ENCODE measurements around the gene LAPTM5.

LAPTM5 gene

DNA sequence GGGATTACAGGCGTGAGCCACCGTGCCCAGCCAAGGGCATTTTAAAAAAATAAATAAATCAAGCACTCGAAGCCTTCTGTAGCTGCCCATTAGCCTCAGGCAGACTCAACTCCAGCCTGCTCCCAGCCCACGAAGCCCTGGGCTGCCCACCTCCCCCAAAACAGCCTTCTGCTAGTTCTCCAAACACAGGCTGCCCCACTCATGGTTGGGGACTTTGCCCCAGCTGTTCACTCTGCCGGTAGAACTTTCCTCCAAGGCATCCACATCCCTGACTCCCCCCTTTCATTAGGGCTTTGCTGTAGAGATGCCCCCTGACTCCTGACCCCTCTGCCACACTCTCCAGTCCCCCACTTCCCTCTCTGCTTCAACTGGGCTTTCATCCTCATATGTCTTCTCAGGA lies 29.7 kb upstream of the LAPTM5 start:
- in situ Hi-C loops (cut with HindIII; ENCODE audit: low sequenced_read_pairs) = no loop called here

DNA sequence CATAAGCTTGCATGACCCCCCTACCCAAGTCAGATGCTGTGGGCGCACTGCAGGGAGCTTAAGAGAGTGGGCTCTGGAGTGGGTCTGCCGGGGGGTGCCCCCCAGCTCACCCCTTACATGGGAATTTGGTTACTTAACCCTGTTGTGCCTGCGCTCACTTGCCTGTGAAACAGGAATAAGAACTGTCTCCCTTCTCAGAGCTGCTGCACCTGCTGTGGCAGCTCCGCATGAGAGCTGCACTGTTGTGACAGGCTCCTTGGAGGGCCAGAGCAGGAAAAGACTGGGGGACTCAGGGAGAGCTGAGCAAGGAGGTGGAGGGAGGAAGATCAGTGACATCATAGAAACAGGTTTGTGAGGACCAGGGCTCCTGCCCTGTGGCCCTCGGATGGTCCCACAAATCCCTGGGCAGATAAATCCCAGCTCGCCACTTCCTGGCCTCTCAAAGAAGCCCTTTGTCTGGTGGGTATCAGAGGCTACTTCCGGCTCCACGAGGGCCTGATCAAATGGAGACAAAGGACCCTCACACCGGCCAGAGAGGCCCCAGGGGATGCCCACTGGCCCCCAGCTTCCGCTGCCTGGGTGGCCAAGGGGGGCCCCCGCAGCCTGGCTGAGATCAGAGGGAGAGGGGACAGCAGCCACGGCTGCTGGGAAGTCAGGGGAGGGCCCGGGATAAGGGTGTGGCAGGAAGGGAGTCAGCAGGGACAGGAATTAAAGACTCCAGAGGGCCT lies 28.9 kb upstream of the LAPTM5 start:
- in situ Hi-C loops (cut with HindIII; ENCODE audit: low sequenced_read_pairs) = no loop called here

DNA sequence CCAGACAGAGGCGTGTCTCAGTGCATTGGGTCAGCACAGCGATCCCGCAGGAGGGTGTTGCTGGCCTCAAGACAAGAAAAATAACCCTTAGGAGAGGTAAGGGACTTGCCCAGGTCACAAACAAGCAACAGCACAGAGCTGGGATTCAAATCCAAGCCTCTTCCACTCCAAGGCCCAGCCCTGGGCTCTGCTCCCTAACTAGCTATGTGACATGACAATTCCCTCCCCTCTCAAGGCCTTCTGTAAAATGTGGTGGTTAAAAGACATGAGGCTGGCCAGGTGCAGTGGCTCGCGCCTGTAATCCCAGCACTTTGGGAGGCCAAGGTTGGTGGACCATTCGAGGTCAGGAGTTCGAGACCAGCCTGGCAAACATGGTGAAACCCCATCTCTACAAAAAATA lies 28.1 kb upstream of the LAPTM5 start:
- in situ Hi-C loops (cut with HindIII; ENCODE audit: low sequenced_read_pairs) = no loop called here

DNA sequence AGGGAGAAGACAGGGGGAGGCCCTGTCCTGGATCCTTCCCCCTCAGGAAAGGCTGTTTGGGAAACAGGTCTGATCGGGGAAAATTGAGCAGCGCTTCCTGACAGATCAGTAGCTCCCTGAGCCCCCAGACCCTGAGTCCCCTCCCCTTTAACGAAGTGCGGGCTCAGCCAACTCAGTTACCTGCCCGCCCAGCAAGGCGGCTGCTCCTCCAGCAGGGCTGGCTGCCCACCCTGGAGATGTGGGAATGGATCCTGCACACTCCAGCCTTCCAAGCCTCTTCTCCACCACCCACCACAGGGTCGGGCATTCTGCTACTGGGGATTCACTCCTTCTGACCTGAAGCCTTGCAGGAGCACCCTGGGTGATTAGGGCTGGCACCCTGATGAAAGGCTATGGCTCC lies 27.6 kb upstream of the LAPTM5 start:
- in situ Hi-C loops (cut with HindIII; ENCODE audit: low sequenced_read_pairs) = no loop called here

GRCh38 chr1:30783256-30783915 lies 25.8 kb upstream of the LAPTM5 start:
- in situ Hi-C loops (cut with HindIII; ENCODE audit: low sequenced_read_pairs) = no loop called here

DNA sequence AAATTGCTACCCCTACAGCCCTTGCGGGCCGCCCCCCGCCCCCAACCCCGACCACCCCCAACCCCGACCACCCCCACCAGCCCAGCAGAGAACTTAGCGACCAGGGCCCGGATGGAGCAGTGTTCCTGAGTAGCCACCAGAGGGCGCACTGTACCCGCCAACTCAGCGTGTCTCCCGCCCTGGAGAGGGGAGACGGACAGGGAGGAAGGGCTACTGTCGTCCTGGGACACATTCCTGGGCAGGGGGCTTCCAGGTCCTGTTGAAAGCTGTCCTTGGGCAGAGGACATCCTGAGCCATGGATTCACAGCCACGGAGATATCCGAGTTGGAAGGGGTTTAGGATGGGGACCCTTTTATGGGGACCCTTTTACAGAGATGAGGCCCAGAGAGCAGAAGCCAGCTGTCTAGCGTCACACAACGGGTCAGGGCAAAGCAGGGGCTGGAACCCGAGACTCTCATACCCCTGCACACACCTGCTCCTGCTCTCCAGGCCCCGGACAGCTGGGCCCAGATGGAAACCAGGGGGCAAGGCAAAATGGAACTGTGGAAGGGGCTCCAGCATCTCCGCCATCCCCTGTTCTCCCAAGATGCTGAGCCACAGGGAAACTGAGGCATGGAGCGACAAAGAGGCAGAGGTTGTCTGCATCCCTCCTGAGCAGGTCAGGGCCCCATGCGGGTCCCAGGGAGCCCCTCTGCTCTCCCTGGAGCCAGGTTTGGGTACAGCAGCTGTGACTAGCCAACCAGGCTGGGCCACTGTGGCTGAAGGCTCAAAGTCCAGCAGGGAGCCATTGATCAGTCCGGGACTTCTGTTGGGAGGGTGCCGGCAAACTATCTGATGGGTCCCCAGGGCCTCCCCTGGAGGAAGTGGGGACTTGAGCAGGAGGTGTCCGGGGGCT lies 25.0 kb upstream of the LAPTM5 start:
- in situ Hi-C loops (cut with HindIII; ENCODE audit: low sequenced_read_pairs) = no loop called here

DNA sequence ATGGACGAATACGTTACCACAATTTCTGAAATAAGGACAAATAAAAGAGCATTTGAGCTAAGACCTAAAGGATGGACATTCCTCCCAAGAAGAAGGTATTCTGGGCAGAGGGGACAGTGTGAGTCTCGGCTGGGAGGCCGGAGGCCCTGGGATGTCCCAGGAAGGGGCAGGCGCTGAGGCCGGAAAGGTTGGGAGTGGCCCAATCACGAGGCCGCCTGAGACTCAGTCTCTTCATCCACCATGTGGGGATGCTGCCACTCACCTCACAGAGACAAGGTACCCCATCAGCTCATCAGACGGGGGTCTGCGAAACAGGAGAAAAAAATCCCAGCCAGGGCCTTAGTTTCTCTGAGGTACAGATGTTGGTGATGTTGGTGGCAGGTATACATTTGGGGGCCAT lies 24.3 kb upstream of the LAPTM5 start:
- in situ Hi-C loops (cut with HindIII; ENCODE audit: low sequenced_read_pairs) = no loop called here

DNA sequence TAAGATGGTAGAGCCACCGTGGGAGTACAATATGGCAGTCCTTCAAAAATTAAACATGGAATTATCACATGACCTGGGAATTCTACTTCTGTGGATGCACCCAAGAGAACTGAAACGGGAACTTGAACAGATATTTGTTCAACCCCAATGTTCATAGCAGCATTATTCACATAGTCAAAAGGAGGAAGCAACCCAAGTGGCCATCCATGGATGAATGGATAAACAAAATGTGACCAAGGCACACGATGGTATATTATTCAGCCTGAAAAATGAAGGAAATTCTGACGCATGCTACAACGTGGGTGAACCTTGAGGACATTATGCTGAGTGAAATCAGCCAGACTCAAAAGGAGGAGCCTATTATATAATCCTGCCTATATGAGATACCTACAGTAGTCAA lies 22.8 kb upstream of the LAPTM5 start:
- in situ Hi-C loops (cut with HindIII; ENCODE audit: low sequenced_read_pairs) = no loop called here

- in situ Hi-C loops (cut with HindIII; ENCODE audit: low sequenced_read_pairs) = no loop called here
These were observed 21.9 kb upstream of the LAPTM5 start for GRCh38 chr1:30779294-30780071.

- in situ Hi-C loops (cut with HindIII; ENCODE audit: low sequenced_read_pairs) = no loop called here
These were observed 21.4 kb upstream of the LAPTM5 start for GRCh38 chr1:30778979-30779293.

DNA sequence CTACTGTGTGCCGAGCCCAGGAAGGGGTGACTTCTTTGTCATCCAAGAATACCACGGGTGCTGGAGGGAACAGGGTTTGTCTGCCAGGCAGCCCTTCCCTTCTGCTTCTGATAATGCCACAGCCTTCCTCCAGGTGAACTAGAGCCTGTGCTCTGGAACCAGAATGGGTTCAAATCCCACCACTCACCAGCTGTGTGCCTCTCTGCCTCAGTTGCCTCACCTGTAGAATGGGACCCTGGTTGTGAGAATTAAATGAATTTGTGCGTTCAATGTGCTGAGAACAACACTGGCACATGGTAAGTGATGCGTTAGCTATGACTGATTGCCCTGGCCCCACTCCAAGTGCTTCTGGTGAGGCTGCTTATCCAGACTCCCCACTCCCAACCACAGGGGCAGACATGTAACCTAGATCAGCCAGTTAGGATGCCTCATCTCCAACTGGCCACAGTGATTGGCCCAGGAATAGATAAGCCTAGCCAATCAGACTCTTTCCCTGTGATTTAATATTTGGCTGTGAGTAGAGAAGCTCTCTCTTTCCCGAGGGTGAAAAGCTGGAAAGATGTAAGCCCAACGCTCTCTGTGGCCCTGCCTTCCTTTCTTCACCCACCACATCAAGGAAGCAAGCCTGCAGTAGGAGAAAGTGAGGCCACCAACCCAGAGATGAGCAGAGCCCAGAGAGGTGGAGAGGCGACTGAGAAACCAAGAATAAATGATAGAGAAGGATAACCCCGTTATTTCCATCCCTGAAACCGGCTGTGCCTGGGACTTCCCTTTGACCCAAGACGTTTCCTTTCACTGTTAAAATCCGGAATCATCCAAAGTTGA lies 20.8 kb upstream of the LAPTM5 start:
- in situ Hi-C loops (cut with HindIII; ENCODE audit: low sequenced_read_pairs) = no loop called here

- in situ Hi-C loops (cut with HindIII; ENCODE audit: low sequenced_read_pairs) = no loop called here
These were observed 20.3 kb upstream of the LAPTM5 start for GRCh38 chr1:30777904-30778153.

DNA sequence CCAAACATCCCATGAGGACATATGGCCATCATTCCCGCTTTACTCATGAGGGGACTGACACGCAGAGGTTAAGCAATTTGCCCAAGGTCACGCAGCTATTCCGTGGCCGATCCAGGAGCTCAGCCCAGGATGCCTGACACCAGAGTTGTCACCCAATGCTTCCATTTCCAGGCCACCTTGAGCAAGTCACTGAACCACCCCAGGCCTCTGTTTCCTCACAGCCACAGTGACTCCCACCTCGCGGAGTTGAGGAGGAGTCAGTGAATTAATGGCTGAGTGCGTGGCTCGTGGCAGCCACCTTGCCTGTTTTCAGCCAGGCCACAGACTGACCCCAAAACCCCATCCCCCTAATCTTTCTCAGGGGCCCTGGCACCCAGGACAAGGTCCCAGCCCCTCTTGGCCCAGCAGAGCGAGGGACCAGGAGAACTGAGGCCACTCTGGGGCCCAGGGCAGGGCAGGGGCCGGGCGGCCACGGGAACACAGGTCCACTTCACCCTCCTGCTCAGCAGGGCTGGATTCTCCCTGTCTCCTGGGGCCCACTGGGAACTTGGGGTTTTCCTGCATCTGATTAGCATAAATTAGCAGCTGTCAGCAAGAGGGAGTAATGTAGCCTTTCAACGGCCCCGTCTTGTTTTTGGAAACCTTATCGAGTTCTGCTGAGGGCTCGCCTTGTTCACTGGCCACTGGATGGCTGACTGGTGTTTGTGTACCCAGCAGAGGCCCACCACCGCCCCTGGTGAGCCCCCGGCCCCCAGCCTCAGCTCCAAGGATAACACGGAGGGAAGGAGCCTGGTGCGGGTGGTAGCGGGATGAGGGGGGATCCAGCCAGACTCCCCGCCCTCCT lies 19.7 kb upstream of the LAPTM5 start:
- in situ Hi-C loops (cut with HindIII; ENCODE audit: low sequenced_read_pairs) = no loop called here

DNA sequence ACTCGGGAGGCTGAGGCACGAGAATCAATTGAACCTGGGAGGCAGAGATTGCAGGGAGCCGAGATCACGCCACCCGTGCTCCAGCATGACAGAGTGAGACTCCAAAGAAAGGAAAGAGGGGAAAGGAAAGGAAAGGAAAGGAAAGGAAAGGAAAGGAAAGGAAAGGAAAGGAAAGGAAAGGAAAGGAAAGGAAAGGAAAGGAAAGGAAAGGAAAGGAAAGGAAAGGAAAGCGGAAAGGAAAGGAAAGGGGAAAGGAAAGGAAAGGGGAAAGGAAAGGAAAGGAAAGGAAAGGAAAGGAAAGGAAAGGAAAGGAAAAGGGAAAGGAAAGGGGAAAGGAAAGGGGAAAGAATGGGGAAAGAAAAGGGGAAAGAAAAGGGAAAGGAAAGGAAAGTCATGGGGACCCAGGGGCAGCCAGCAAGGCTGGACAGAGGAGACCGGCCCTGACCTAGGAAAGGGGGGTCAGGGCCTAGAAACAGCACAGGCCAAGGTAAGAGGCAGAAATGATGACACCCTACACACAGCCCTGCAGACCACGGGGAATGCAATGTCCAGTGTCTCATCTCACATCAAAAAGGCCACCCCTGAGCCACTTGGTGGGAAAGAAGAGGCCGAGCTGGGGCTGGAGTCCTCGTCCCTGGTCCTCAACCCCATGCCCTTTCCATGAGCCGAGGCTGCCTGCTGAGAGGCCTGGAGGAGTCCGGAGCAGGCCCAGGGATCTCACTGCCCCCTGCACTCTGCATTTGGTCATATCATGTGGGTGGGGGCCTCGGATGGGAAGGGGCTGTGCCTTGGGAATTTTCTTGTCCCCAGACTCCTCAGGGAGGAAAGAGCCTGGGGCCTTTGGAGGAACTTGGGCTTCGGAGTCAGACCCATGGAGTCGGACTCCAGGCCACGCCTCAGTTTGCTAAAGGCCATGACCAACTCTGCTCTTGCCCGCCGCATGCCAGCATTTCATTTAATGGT lies 18.8 kb upstream of the LAPTM5 start:
- in situ Hi-C loops (cut with HindIII; ENCODE audit: low sequenced_read_pairs) = no loop called here

DNA sequence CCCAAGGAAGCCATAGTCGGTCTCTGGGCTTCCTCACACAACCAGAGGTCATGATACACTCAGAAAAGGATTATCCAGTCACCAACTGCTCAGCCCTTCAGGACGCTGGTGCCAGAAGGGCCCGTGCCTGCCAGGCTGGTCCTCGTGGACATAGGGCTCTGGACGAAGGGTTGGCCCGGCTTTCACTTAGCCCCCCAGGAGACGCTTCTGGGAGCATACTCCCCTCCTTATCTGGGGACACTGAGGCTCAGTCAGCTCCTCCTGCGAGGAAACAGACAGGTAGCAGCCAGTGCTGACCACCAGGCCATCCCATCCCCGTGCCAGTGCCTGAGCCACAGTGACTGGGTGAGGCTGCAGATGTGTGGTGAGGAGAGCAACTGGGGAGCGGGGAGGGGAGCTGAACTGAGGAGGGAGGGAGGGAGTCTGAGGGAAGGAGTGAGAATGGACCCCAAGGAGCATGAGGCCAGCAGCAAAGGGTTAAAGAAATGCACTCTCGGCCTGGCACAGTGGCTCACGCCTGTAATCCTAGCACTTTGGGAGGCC lies 17.9 kb upstream of the LAPTM5 start:
- in situ Hi-C loops (cut with HindIII; ENCODE audit: low sequenced_read_pairs) = no loop called here

DNA sequence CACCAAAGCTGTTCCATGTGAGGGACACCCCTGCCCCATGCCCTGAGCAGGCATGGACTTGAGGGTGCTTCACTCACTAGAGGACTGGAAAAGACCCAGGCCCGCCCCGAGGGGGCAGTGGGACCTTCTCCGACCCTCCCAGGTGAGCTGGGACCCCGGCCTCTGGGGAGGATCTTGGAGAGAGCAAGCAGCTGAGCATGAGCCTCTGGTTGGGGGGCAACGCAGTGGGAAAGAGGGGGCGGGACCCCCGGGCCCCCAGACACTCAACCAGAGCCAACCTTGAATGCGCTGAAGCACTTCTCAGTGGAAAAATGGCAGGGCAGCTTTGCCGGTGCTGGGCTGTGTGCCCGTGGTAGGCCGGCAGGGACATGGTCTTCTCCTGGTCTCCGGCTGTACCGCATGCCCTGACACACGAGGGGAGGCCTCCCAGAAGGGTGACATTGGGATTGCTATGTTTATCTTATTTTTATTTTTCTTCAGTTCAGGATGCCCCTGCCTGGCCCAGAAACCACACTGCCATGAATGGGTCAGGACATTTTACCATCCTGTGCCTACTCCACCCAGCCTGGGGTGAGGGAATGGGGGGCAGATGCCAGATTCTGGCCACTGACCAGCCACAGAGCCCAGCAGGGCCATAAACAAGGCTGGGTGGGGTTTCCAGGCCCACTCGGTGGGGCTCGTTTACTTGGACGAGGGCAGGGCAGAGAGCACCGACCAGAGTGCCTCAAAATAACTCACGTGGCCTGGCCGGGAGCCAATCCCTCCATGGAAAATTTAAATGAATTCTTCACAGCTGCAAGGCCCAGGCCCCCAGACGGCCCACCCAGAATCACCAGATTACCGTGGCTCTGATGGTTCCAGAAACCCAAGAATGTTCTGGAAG lies 17.2 kb upstream of the LAPTM5 start:
- in situ Hi-C loops (cut with HindIII; ENCODE audit: low sequenced_read_pairs) = no loop called here

GRCh38 chr1:30773722-30774358 lies 16.3 kb upstream of the LAPTM5 start:
- in situ Hi-C loops (cut with HindIII; ENCODE audit: low sequenced_read_pairs) = no loop called here
